CD8-positive, alpha-beta memory T cell (primary cell): ENCODE measurements around the gene GPR155. TPM values are rescaled to one million over a fixed set of nuclear protein-coding genes. Genes with fewer than 3 reads are reported as not detected.
"Not testable (repeated sequence)": the region's sequence is repeated elsewhere in the genome, so short reads cannot be mapped to it uniquely, and the experiment has no call there.

ENCODE experiments used
- CTCF ChIA-PET: fragments of 350-600 bp; sonication (Branson Sonifier 250); formaldehyde crosslinking; loops from one replicate; lab custom pipeline; 2021; ENCODE audit warnings: antibody characterized with exemption; lab: Charles Lee
- POLR2A ChIA-PET: fragments of 350-600 bp; sonication (Branson Sonifier 250); formaldehyde crosslinking; loops from one replicate; lab custom pipeline; 2021; ENCODE audit warnings: antibody characterized with exemption; lab: Charles Lee
- DNase-seq, 5 donors: peaks; one replicate each; pipeline versions ENCODE4 v3.0.0 to v3.0.0-alpha.2; 2020 to 2022; ENCODE audit warnings: mixed read lengths in 1 of 5
- H3K27ac ChIP-seq: one replicate; pipeline ENCODE4 v1.7.0; 2013; ENCODE audit warnings: low read depth, mild to moderate bottlenecking, low read length, moderate library complexity
- H3K27me3 ChIP-seq: 2 replicates; pipeline ENCODE4 v1.7.0; 2013; ENCODE audit warnings: low read length, mild to moderate bottlenecking; ENCODE audit not compliant: insufficient read depth, poor library complexity, severe bottlenecking
- H3K36me3 ChIP-seq: 2 replicates; pipeline ENCODE4 v1.7.0; 2013; ENCODE audit warnings: mild to moderate bottlenecking, low read length, moderate library complexity; ENCODE audit not compliant: insufficient read depth
- H3K4me1 ChIP-seq: 2 replicates; pipeline ENCODE4 v1.7.0; 2013; ENCODE audit warnings: mild to moderate bottlenecking, low read length, moderate library complexity; ENCODE audit not compliant: insufficient read depth
- H3K4me3 ChIP-seq: 2 replicates; pipeline ENCODE4 v1.7.0; 2013; ENCODE audit warnings: mild to moderate bottlenecking, low read length
- H3K9me3 ChIP-seq: 2 replicates; pipeline ENCODE4 v1.7.0; 2013; ENCODE audit warnings: mild to moderate bottlenecking, low read length
- H3K27ac Mint-ChIP-seq, 8 donors: one replicate each; pipeline ENCODE4 v1.8.0; 2020 to 2021; ENCODE audit warnings: mixed read lengths in 8 of 8, mild to moderate bottlenecking in 6 of 8, inconsistent platforms in 3 of 8, moderate library complexity in 3 of 8
- H3K27me3 Mint-ChIP-seq, 2 donors: one replicate each; pipeline ENCODE4 v1.8.0; 2020 to 2021; ENCODE audit warnings: mixed read lengths in 2 of 2, mild to moderate bottlenecking in 1 of 2, moderate library complexity in 1 of 2
- H3K36me3 Mint-ChIP-seq, 3 donors: one replicate each; pipeline ENCODE4 v1.8.0; 2020 to 2021; ENCODE audit warnings: mixed read lengths in 3 of 3, inconsistent platforms in 1 of 3, mild to moderate bottlenecking in 1 of 3
- H3K4me1 Mint-ChIP-seq, 3 donors: one replicate each; pipeline ENCODE4 v1.8.0; 2020 to 2021; ENCODE audit warnings: mixed read lengths in 3 of 3, inconsistent platforms in 1 of 3, mild to moderate bottlenecking in 1 of 3
- H3K4me3 Mint-ChIP-seq, 7 donors: one replicate each; pipeline ENCODE4 v1.8.0; 2020 to 2021; ENCODE audit warnings: mixed read lengths in 7 of 7, mild to moderate bottlenecking in 6 of 7, moderate library complexity in 4 of 7, inconsistent platforms in 2 of 7
- H3K9me3 Mint-ChIP-seq, 5 donors: one replicate each; pipeline ENCODE4 v1.8.0; 2020 to 2022; ENCODE audit warnings: mixed read lengths in 5 of 5, mild to moderate bottlenecking in 3 of 5, moderate library complexity in 2 of 5, inconsistent platforms in 1 of 5
- polyA plus RNA-seq: library from polyadenylated mRNA; unstranded; fragments of 300-500 nt; fragmentation: Illumina TruSeq; gene quantifications from one replicate; pipeline ENCODE4 v1.2.3, GENCODE V29; 2021
- total RNA-seq, 2 experiments: library from RNA; stranded (reverse); gene quantifications; one replicate each; pipeline ENCODE4 v1.2.3, GENCODE V29; 2021

Gene GPR155
- total and polyA plus RNA-seq, 3 experiments from 2014 or later = 4.5 to 12.6 (median 6.2) TPM

- no peaks in the 10 kb centered on the region for H3K4me1 Mint-ChIP-seq
- POLR2A ChIA-PET = no interaction called here
- H3K27ac ChIP-seq = no peak overlapping the region
- no peaks in the 10 kb centered on the region for H3K27me3 ChIP-seq
- H3K36me3 ChIP-seq = no peaks in the 10 kb centered on the region
- CTCF ChIA-PET = no interaction called here
- no peak overlapping the region for H3K27ac Mint-ChIP-seq
- peaks cover 0 to 11% (median 0%) of the 10 kb centered on the region in 5 donors for H3K9me3 Mint-ChIP-seq
- no peaks in the 10 kb centered on the region for H3K4me1 ChIP-seq
- H3K4me3 Mint-ChIP-seq = no peak overlapping the region
- H3K36me3 Mint-ChIP-seq = peaks cover 19 to 48% (median 19%) of the 10 kb centered on the region in 3 donors
- H3K9me3 ChIP-seq = no peaks in the 10 kb centered on the region
- H3K4me3 ChIP-seq = no peak overlapping the region
- no peaks in the 10 kb centered on the region for H3K27me3 Mint-ChIP-seq
- DNase-seq = no peak
These were observed 58.6 kb downstream of the GPR155 start for GRCh38 chr2:174428214-174428613.

- POLR2A ChIA-PET = no interaction called here
- no peaks in the 10 kb centered on the region for H3K36me3 ChIP-seq
- H3K27ac ChIP-seq = no peak overlapping the region
- no peak overlapping the region for H3K4me3 ChIP-seq
- H3K27ac Mint-ChIP-seq = no peak overlapping the region
- DNase-seq = no peak
- no peaks in the 10 kb centered on the region for H3K9me3 ChIP-seq
- H3K9me3 Mint-ChIP-seq = no peaks in the 10 kb centered on the region
- H3K4me3 Mint-ChIP-seq = no peak overlapping the region
- CTCF ChIA-PET = no interaction called here
- H3K36me3 Mint-ChIP-seq = peaks cover 10 to 35% (median 10%) of the 10 kb centered on the region in 3 donors
- H3K27me3 Mint-ChIP-seq = no peaks in the 10 kb centered on the region
- H3K4me1 ChIP-seq = no peaks in the 10 kb centered on the region
- H3K4me1 Mint-ChIP-seq = peaks cover 0 to 7% (median 0%) of the 10 kb centered on the region in 3 donors
- H3K27me3 ChIP-seq = no peaks in the 10 kb centered on the region
These were observed 74.6 kb downstream of the GPR155 start for GRCh38 chr2:174412256-174412655.

- CTCF ChIA-PET = interaction anchor here (1.0 kb wide), 1 partner anchor 14 kb away, joined by 3 read pairs; no protein-coding TSS in a partner anchor
These were observed 76.8 kb downstream of the GPR155 start for GRCh38 chr2:174410039-174410438.

GRCh38 chr2:174403628-174404027, 83.2 kb downstream of the GPR155 start:
- Histone ChIP-seq H3K9me3 (no peaks in the 10 kb centered on the region), H3K27ac (no peak overlapping the region), H3K4me3 (no peak overlapping the region), H3K27me3 (no peaks in the 10 kb centered on the region), H3K36me3 (no peaks in the 10 kb centered on the region), H3K4me1 (no peaks in the 10 kb centered on the region)
- H3K4me3 Mint-ChIP-seq = no peak overlapping the region
- peaks cover 14 to 34% (median 15%) of the 10 kb centered on the region in 3 donors for H3K36me3 Mint-ChIP-seq
- ChIA-PET CTCF (no interaction called here), POLR2A (no interaction called here)
- H3K27ac Mint-ChIP-seq = no peak overlapping the region
- no peak for DNase-seq
- H3K9me3 Mint-ChIP-seq = peaks cover 0 to 3% (median 0%) of the 10 kb centered on the region in 5 donors
- H3K27me3 Mint-ChIP-seq = no peaks in the 10 kb centered on the region
- H3K4me1 Mint-ChIP-seq = peaks cover 2 to 6% (median 5%) of the 10 kb centered on the region in 3 donors

More at GRCh38 chr2:174410039-174410438, 76.8 kb downstream of the GPR155 start:
- H3K36me3 ChIP-seq, H3K9me3 ChIP-seq, POLR2A ChIA-PET, H3K4me3 ChIP-seq, H3K27me3 ChIP-seq, H3K4me1 Mint-ChIP-seq, H3K27me3 Mint-ChIP-seq, H3K4me1 ChIP-seq, H3K27ac ChIP-seq, H3K9me3 Mint-ChIP-seq: not testable (repeated sequence)
- peak overlapping the region in 1 of 8 donors; percentile 19 for H3K27ac Mint-ChIP-seq
- peak in 1 of 5 donors; percentile 19 for DNase-seq
- peak overlapping the region in 2 of 7 donors; percentile 56 to 62 for H3K4me3 Mint-ChIP-seq
- peaks cover 10 to 24% (median 10%) of the 10 kb centered on the region in 3 donors for H3K36me3 Mint-ChIP-seq

- Mint-ChIP-seq H3K4me1 (peaks cover 12 to 28% (median 26%) of the 10 kb centered on the region in 3 donors), H3K9me3 (peaks cover 0 to 3% (median 0%) of the 10 kb centered on the region in 5 donors), H3K27ac (no peak overlapping the region), H3K36me3 (peaks cover 14 to 37% (median 15%) of the 10 kb centered on the region in 3 donors), H3K4me3 (peak overlapping the region in 1 of 7 donors; percentile 30), H3K27me3 (no peaks in the 10 kb centered on the region)
- POLR2A ChIA-PET = no interaction called here
- no peaks in the 10 kb centered on the region for H3K36me3 ChIP-seq
- no peak overlapping the region for H3K27ac ChIP-seq
- H3K4me1 ChIP-seq = peaks cover 6% of the 10 kb centered on the region
- CTCF ChIA-PET = no interaction called here
- H3K9me3 ChIP-seq = no peaks in the 10 kb centered on the region
- H3K27me3 ChIP-seq = no peaks in the 10 kb centered on the region
- H3K4me3 ChIP-seq = no peak overlapping the region
- no peak for DNase-seq
These were observed 86.0 kb downstream of the GPR155 start for GRCh38 chr2:174400853-174401252.

- Mint-ChIP-seq H3K4me1 (peaks cover 24 to 42% (median 41%) of the 10 kb centered on the region in 3 donors), H3K9me3 (peaks cover 0 to 3% (median 0%) of the 10 kb centered on the region in 5 donors), H3K4me3 (no peak overlapping the region), H3K36me3 (peaks cover 14 to 51% (median 15%) of the 10 kb centered on the region in 3 donors), H3K27me3 (no peaks in the 10 kb centered on the region), H3K27ac (no peak overlapping the region)
- ChIA-PET POLR2A (no interaction called here), CTCF (no interaction called here)
- Histone ChIP-seq H3K4me1 (peaks cover 14% of the 10 kb centered on the region), H3K27ac (no peak overlapping the region), H3K36me3 (no peaks in the 10 kb centered on the region), H3K9me3 (no peaks in the 10 kb centered on the region), H3K27me3 (no peaks in the 10 kb centered on the region), H3K4me3 (no peak overlapping the region)
- no peak for DNase-seq
These were observed 87.7 kb downstream of the GPR155 start for GRCh38 chr2:174399171-174399570.

GRCh38 chr2:174397773-174398172, 89.1 kb downstream of the GPR155 start:
- H3K27me3 ChIP-seq = no peaks in the 10 kb centered on the region
- Mint-ChIP-seq H3K36me3 (peaks cover 7 to 47% (median 8%) of the 10 kb centered on the region in 3 donors), H3K4me3 (peak overlapping the region in 1 of 7 donors; percentile 63), H3K27ac (peak overlapping the region in 1 of 8 donors; percentile 97), H3K9me3 (no peaks in the 10 kb centered on the region), H3K4me1 (peaks cover 33 to 55% (median 53%) of the 10 kb centered on the region in 3 donors), H3K27me3 (no peaks in the 10 kb centered on the region)
- ChIA-PET POLR2A (no interaction called here), CTCF (no interaction called here)
- H3K4me3 ChIP-seq = no peak overlapping the region
- no peak overlapping the region for H3K27ac ChIP-seq
- H3K4me1 ChIP-seq = peaks cover 25% of the 10 kb centered on the region
- H3K36me3 ChIP-seq = peaks cover 5% of the 10 kb centered on the region
- no peaks in the 10 kb centered on the region for H3K9me3 ChIP-seq
- DNase-seq = no peak

- Histone ChIP-seq H3K9me3 (no peaks in the 10 kb centered on the region), H3K4me1 (peaks cover 26% of the 10 kb centered on the region), H3K27ac (peak overlapping the region; percentile 97), H3K4me3 (peak overlapping the region; percentile 98), H3K27me3 (no peaks in the 10 kb centered on the region), H3K36me3 (peaks cover 9% of the 10 kb centered on the region)
- H3K36me3 Mint-ChIP-seq = peaks cover 0 to 46% (median 9%) of the 10 kb centered on the region in 3 donors
- no peaks in the 10 kb centered on the region for H3K27me3 Mint-ChIP-seq
- no peak for DNase-seq
- POLR2A ChIA-PET = no interaction called here
- H3K9me3 Mint-ChIP-seq = no peaks in the 10 kb centered on the region
- H3K4me3 Mint-ChIP-seq = peak overlapping the region; percentile 96 to 100 (median 99)
- H3K4me1 Mint-ChIP-seq = peaks cover 45 to 70% (median 69%) of the 10 kb centered on the region in 3 donors
- CTCF ChIA-PET = interaction anchor here (1.0 to 1.4 kb wide), 3 partner anchors 14 to 147 kb away, joined by 3 read pairs; partner anchors contain the start of gene OLA1
- H3K27ac Mint-ChIP-seq = peak overlapping the region; percentile 97 to 100 (median 100)
These were observed 90.7 kb downstream of the GPR155 start for GRCh38 chr2:174395969-174396630.
